MCF 10A (cell line): ENCODE data around the gene SLIT3. TPM values are rescaled to one million over a fixed set of nuclear protein-coding genes. Genes with fewer than 3 reads are reported as not detected.

Experiments
- BruUV-seq: library from RNA; stranded (reverse); fragments of 400-500 nt; replicated peaks from 2 replicates; lab custom pipeline; 2021; lab: Mats Ljungman, UMichigan
- CTCF ChIA-PET: fragments of 300-600 bp; sonication (Branson Sonifier 250); formaldehyde crosslinking; extraction: SDS; loops from one replicate; lab custom pipeline; 2021; ENCODE audit warnings: antibody characterized with exemption, inconsistent platforms; lab: Yijun Ruan, JAX
- POLR2A ChIA-PET: fragments of 300-600, 350-650 bp; sonication (Branson Sonifier 250); formaldehyde crosslinking; extraction: SDS; loops from one replicate; lab custom pipeline; 2020; ENCODE audit warnings: antibody characterized with exemption, inconsistent platforms; lab: Yijun Ruan, JAX
- DNase-seq: peaks from one replicate; pipeline ENCODE4 v3.0.0-alpha.2; 2018; ENCODE audit not compliant: unreplicated experiment
- H3K27ac Mint-ChIP-seq: one replicate; pipeline ENCODE4 v1.8.0; 2022; ENCODE audit warnings: mild to moderate bottlenecking, low read depth, mixed read lengths; ENCODE audit not compliant: unreplicated experiment
- H3K27me3 Mint-ChIP-seq: one replicate; pipeline ENCODE4 v1.8.0; 2022; ENCODE audit warnings: mixed read lengths; ENCODE audit not compliant: insufficient read depth, unreplicated experiment
- H3K36me3 Mint-ChIP-seq: one replicate; pipeline ENCODE4 v1.8.0; 2022; ENCODE audit warnings: mild to moderate bottlenecking, moderate library complexity, mixed read lengths; ENCODE audit not compliant: insufficient read depth, unreplicated experiment
- H3K4me1 Mint-ChIP-seq: one replicate; pipeline ENCODE4 v1.8.0; 2022; ENCODE audit warnings: mixed read lengths; ENCODE audit not compliant: insufficient read depth, unreplicated experiment
- H3K4me3 Mint-ChIP-seq: one replicate; pipeline ENCODE4 v1.8.0; 2022; ENCODE audit warnings: mild to moderate bottlenecking, moderate library complexity, mixed read lengths; ENCODE audit not compliant: unreplicated experiment
- H3K9me3 Mint-ChIP-seq: one replicate; pipeline ENCODE4 v1.8.0; 2022; ENCODE audit warnings: mixed read lengths; ENCODE audit not compliant: unreplicated experiment
- CTCF ChIP-seq: fragments of 200-600 bp; IDR thresholded peaks from one replicate; pipeline ENCODE4 v1.8.0; 2022; ENCODE audit warnings: antibody characterized with exemption, mild to moderate bottlenecking; ENCODE audit not compliant: unreplicated experiment
- intact Hi-C: fragments of 100-400 bp; cut with micrococcal nuclease; formaldehyde crosslinking; loops from 2 replicates; pipeline ENCODE4 v1.14.1; 2022
- total RNA-seq: library from RNA; stranded (reverse); gene quantifications from 2 replicates; pipeline ENCODE4 v1.2.3, GENCODE V29; 2022

SLIT3 gene
- total RNA-seq, 1 experiment from 2014 or later: 0.89 TPM

- BruUV-seq: no TSS peak
- intact Hi-C loops: no loop called here
- Mint-ChIP-seq H3K9me3 (no peaks in the 10 kb centered on the region), H3K27ac (no peak overlapping the region), H3K4me3 (no peak overlapping the region), H3K36me3 (no peaks in the 10 kb centered on the region), H3K4me1 (no peaks in the 10 kb centered on the region), H3K27me3 (peaks cover 22% of the 10 kb centered on the region)
- TF ChIP-seq CTCF: no peak
- DNase-seq: no peak
- CTCF ChIA-PET: interaction anchor here (0.5 to 8.3 kb wide), 18 partner anchors 11 to 709 kb away, joined by 3 to 135 read pairs (median 4); partner anchors contain the start of genes SLIT3 and SPDL1
- POLR2A ChIA-PET: no interaction called here
Observed at GRCh38 chr5:168989731-168990505, 311.0 kb downstream of the SLIT3 start.

GRCh38 chr5:168988699-168989098, 312.2 kb downstream of the SLIT3 start:
- no peak for TF ChIP-seq CTCF
- BruUV-seq: no TSS peak
- Mint-ChIP-seq H3K4me1 (no peaks in the 10 kb centered on the region), H3K9me3 (no peaks in the 10 kb centered on the region), H3K27me3 (peaks cover 22% of the 10 kb centered on the region), H3K27ac (no peak overlapping the region), H3K36me3 (no peaks in the 10 kb centered on the region), H3K4me3 (no peak overlapping the region)
- no peak for DNase-seq
- ChIA-PET POLR2A (no interaction called here), CTCF (interaction anchor here (0.5 to 8.3 kb wide), 24 partner anchors 8 to 708 kb away, joined by 3 to 135 read pairs (median 6); partner anchors contain the start of genes SLIT3 and SPDL1)
- intact Hi-C loops: no loop called here

GRCh38 chr5:168987543-168988300, 313.2 kb downstream of the SLIT3 start:
- Mint-ChIP-seq H3K27ac (no peak overlapping the region), H3K9me3 (no peaks in the 10 kb centered on the region), H3K4me1 (no peaks in the 10 kb centered on the region), H3K27me3 (peaks cover 22% of the 10 kb centered on the region), H3K4me3 (no peak overlapping the region), H3K36me3 (no peaks in the 10 kb centered on the region)
- intact Hi-C loops: loop anchor here (1.0 to 2.0 kb wide), 6 partner anchors 281 to 719 kb away; no protein-coding TSS in a partner anchor
- CTCF ChIA-PET: interaction anchor here (0.5 to 8.3 kb wide), 108 partner anchors 9 to 1883 kb away, joined by 3 to 135 read pairs (median 4); partner anchors contain the start of genes INSYN2B, SLIT3 and SPDL1
- peak; percentile 93 for TF ChIP-seq CTCF
- BruUV-seq: no TSS peak
- POLR2A ChIA-PET: interaction anchor here (1.0 to 1.3 kb wide), 4 partner anchors 8 to 596 kb away, joined by 3 to 5 read pairs (median 4); partner anchors contain the start of gene SPDL1
- DNase-seq: peak; percentile 87

GRCh38 chr5:168985454-168985853, 315.5 kb downstream of the SLIT3 start:
- DNase-seq: no peak
- BruUV-seq: no TSS peak
- H3K27me3 Mint-ChIP-seq: peaks cover 22% of the 10 kb centered on the region
- no peaks in the 10 kb centered on the region for H3K4me1 Mint-ChIP-seq
- intact Hi-C loops: no loop called here
- no peak for TF ChIP-seq CTCF
- CTCF ChIA-PET: interaction anchor here (0.7 to 6.5 kb wide), 2 partner anchors 9 to 561 kb away, joined by 3 to 118 read pairs; no protein-coding TSS in a partner anchor
- no peaks in the 10 kb centered on the region for H3K9me3 Mint-ChIP-seq
- no peaks in the 10 kb centered on the region for H3K36me3 Mint-ChIP-seq
- POLR2A ChIA-PET: no interaction called here
- H3K4me3 Mint-ChIP-seq: no peak overlapping the region
- no peak overlapping the region for H3K27ac Mint-ChIP-seq
